NB4 (cell line): ENCODE measurements around the gene GADD45A.

ENCODE experiments used
- CTCF ChIP-seq: IDR thresholded peaks from one replicate; pipeline ENCODE4 v1.5.1; 2012; ENCODE audit warnings: low read depth, low read length
- POLR2A ChIP-seq: IDR thresholded peaks from 2 replicates; pipeline ENCODE4 v1.6.1; 2011; ENCODE audit warnings: mild to moderate bottlenecking; ENCODE audit not compliant: insufficient read length; ENCODE audit errors: extremely low read depth

GRCh38 chr1:67684526-67685066 is 405 bp upstream of the GADD45A start:
- TF ChIP-seq CTCF: no peak
- no peak for TF ChIP-seq POLR2A
